HEK293T (cell line): ENCODE measurements around the gene NAPA.
A peak's percentile ranks its signal among the peaks of the same experiment; 100 is the strongest.

Experiments used
- CTCF ChIA-PET: fragments of 350-600 bp; formaldehyde crosslinking; extraction: SDS; loops from one replicate; lab custom pipeline; 2021; ENCODE audit warnings: antibody characterized with exemption, inconsistent platforms; lab: Yijun Ruan, JAX
- POLR2A ChIA-PET: fragments of 350-600 bp; formaldehyde crosslinking; extraction: SDS; loops from one replicate; lab custom pipeline; 2020; ENCODE audit warnings: antibody characterized with exemption, inconsistent platforms; lab: Yijun Ruan, JAX
- DNase-seq: peaks from one replicate; pipeline ENCODE4 v3.0.0; 2012; ENCODE audit warnings: mixed read lengths; ENCODE audit errors: extremely low spot score
- ARNT ChIP-seq: fragments of 450-650 bp; IDR thresholded peaks from 2 replicates; pipeline ENCODE4 v1.6.1; 2017; ENCODE audit warnings: mild to moderate bottlenecking
- BHLHE40 ChIP-seq: fragments of 450-650 bp; IDR thresholded peaks from 2 replicates; pipeline ENCODE4 v1.6.1; 2016; ENCODE audit warnings: mild to moderate bottlenecking, moderate library complexity, borderline replicate concordance
- CTBP1 ChIP-seq: fragments of 450-650 bp; IDR thresholded peaks from 2 replicates; pipeline ENCODE4 v1.6.1; 2016; ENCODE audit warnings: borderline replicate concordance
- ELF4 ChIP-seq: fragments of 450-650 bp; IDR thresholded peaks from 2 replicates; pipeline ENCODE4 v1.6.1; 2017; ENCODE audit warnings: antibody characterized with exemption
- FOXA1 ChIP-seq: fragments of 450-650 bp; IDR thresholded peaks from 2 replicates; pipeline ENCODE4 v1.6.1; 2016; ENCODE audit warnings: mild to moderate bottlenecking
- FOXK2 ChIP-seq: fragments of 450-650 bp; IDR thresholded peaks from 2 replicates; pipeline ENCODE4 v1.6.1; 2016; ENCODE audit warnings: mild to moderate bottlenecking
- FOXM1 ChIP-seq: fragments of 450-650 bp; IDR thresholded peaks from 2 replicates; pipeline ENCODE4 v1.6.1; 2017; ENCODE audit warnings: mild to moderate bottlenecking, borderline replicate concordance
- HDGF ChIP-seq: fragments of 450-650 bp; IDR thresholded peaks from 2 replicates; pipeline ENCODE4 v1.6.1; 2017; ENCODE audit warnings: antibody characterized with exemption, borderline replicate concordance
- L3MBTL2 ChIP-seq: fragments of 450-650 bp; conservative IDR thresholded peaks from 2 replicates; pipeline ENCODE4 v1.6.1; 2016; ENCODE audit warnings: mild to moderate bottlenecking
- LEF1 ChIP-seq: fragments of 450-650 bp; IDR thresholded peaks from 2 replicates; pipeline ENCODE4 v1.6.1; 2017; ENCODE audit warnings: mild to moderate bottlenecking, borderline replicate concordance
- NFRKB ChIP-seq: fragments of 450-650 bp; IDR thresholded peaks from 2 replicates; pipeline ENCODE4 v1.6.1; 2016; ENCODE audit warnings: mild to moderate bottlenecking, moderate library complexity
- PKNOX1 ChIP-seq: fragments of 450-650 bp; IDR thresholded peaks from 2 replicates; pipeline ENCODE4 v1.6.1; 2016
- SP1 ChIP-seq: fragments of 450-650 bp; IDR thresholded peaks from 2 replicates; pipeline ENCODE4 v1.6.1; 2017
- SUZ12 ChIP-seq: fragments of 450-650 bp; IDR thresholded peaks from 2 replicates; pipeline ENCODE4 v1.6.1; 2016; ENCODE audit warnings: mild to moderate bottlenecking
- TARDBP ChIP-seq: fragments of 450-650 bp; IDR thresholded peaks from 2 replicates; pipeline ENCODE4 v1.6.1; 2016
- ZNF384 ChIP-seq: fragments of 450-650 bp; IDR thresholded peaks from 2 replicates; pipeline ENCODE4 v1.6.1; 2016

NAPA gene

DNA sequence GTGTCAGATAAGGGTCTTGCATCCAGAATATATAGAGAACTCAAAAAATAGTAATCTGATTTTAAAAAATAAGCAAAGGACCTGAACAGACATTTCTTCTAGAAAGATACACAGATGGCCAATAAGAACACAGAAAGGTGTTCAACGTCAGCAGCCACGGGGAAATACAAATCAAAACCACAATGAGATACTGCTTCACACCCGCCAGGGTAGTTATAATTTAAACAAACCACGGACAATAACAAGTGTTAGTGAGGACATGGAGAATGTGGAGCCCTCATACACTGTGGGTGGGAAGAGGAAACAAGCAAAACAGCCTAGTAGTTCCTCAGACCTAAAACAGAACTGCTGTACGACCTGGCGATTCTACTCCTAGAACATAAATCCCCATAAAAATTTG lies 26.7 kb upstream of the NAPA start:
- TF ChIP-seq TARDBP (no peak), FOXK2 (no peak), NFRKB (no peak), FOXA1 (no peak), PKNOX1 (no peak), BHLHE40 (no peak), ARNT (no peak), LEF1 (no peak), CTBP1 (no peak), SUZ12 (no peak), ZNF384 (no peak), SP1 (no peak), ELF4 (no peak), HDGF (no peak), FOXM1 (no peak), L3MBTL2 (no peak)
- ChIA-PET POLR2A (no interaction called here), CTCF (no interaction called here)
- DNase-seq, result no peak

DNA sequence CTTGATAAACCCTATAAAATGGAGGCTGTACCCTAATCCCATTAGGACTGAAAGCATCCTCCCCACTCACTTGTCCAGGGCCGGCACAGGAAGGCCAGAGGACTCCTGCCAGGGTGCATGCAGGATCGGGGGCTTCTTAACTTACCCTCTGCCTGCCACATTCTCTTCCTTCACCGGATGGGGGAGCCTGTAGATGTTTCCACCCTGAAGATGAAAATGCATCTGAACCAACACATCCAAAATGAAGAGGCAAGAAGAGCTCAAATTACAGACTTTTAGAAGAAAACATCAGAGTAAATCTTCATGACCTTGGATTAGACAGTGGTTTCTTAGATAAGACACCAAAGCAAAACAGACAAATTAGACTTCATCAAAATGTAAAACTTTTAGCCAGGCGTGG lies 25.9 kb upstream of the NAPA start:
- ChIA-PET CTCF (interaction anchor here (0.6 to 1.0 kb wide), 4 partner anchors 10 to 379 kb away, joined by 3 to 5 read pairs (median 4); no protein-coding TSS in a partner anchor), POLR2A (interaction anchor here (1.0 kb wide), 1 partner anchor 69 kb away, joined by 3 read pairs; no protein-coding TSS in a partner anchor)
- TF ChIP-seq HDGF (no peak), CTBP1 (no peak)
- DNase-seq, result peak; percentile 55

- CTCF ChIA-PET, result interaction anchor here (0.6 kb wide), 1 partner anchor 14 kb away, joined by 3 read pairs; no protein-coding TSS in a partner anchor
- no peak for DNase-seq
- TF ChIP-seq NFRKB, result no peak
- POLR2A ChIA-PET, result no interaction called here
Observed at GRCh38 chr19:47539747-47540311, 25.0 kb upstream of the NAPA start.

GRCh38 chr19:47538812-47539211 lies 23.9 kb upstream of the NAPA start:
- ChIA-PET CTCF (no interaction called here), POLR2A (no interaction called here)
- TF ChIP-seq BHLHE40 (no peak), SUZ12 (no peak), NFRKB (no peak), LEF1 (no peak), ZNF384 (no peak), ARNT (no peak), FOXM1 (no peak), FOXK2 (no peak), L3MBTL2 (no peak), HDGF (no peak), SP1 (no peak), ELF4 (no peak), FOXA1 (no peak), PKNOX1 (no peak), TARDBP (no peak), CTBP1 (no peak)
- DNase-seq, result no peak

GRCh38 chr19:47537493-47537892 lies 22.6 kb upstream of the NAPA start:
- POLR2A ChIA-PET, result no interaction called here
- CTCF ChIA-PET, result no interaction called here

GRCh38 chr19:47534628-47535027 lies 19.8 kb upstream of the NAPA start:
- TF ChIP-seq BHLHE40 (no peak), NFRKB (no peak), FOXM1 (no peak), TARDBP (no peak), LEF1 (no peak), FOXA1 (no peak), ARNT (no peak), ELF4 (no peak), FOXK2 (no peak), HDGF (no peak), L3MBTL2 (no peak), ZNF384 (no peak), PKNOX1 (no peak), CTBP1 (no peak), SUZ12 (no peak), SP1 (no peak)
- ChIA-PET POLR2A (interaction anchor here (1.2 kb wide), 1 partner anchor 186 kb away, joined by 4 read pairs; the partner anchor contains the start of gene DHX34), CTCF (interaction anchor here (0.6 kb wide), 2 partner anchors 30 to 34 kb away, joined by 3 read pairs; no protein-coding TSS in a partner anchor)
- no peak for DNase-seq

More at GRCh38 chr19:47537493-47537892, 22.6 kb upstream of the NAPA start:
- no peak for TF ChIP-seq PKNOX1
- TF ChIP-seq BHLHE40, result no peak
- no peak for TF ChIP-seq CTBP1
- TF ChIP-seq ZNF384, result no peak
- no peak for TF ChIP-seq HDGF
- no peak for TF ChIP-seq FOXA1
- no peak for TF ChIP-seq FOXK2
- TF ChIP-seq FOXM1, result no peak
- TF ChIP-seq SUZ12, result no peak
- TF ChIP-seq TARDBP, result no peak
- TF ChIP-seq ELF4, result no peak
- TF ChIP-seq LEF1, result no peak
- no peak for TF ChIP-seq L3MBTL2
- TF ChIP-seq NFRKB, result no peak
- TF ChIP-seq SP1, result no peak
- no peak for TF ChIP-seq ARNT
- DNase-seq, result no peak
